H1 (cell line): ENCODE results near the gene FGD5. TPM values are rescaled to one million over a fixed set of nuclear protein-coding genes. Genes with fewer than 3 reads are reported as not detected.
A peak's percentile ranks its signal among the peaks of the same experiment; 100 is the strongest.

Experiments
- CTCF ChIA-PET: fragments of 300-600 bp; sonication (Branson Sonifier 250); formaldehyde crosslinking; loops from one replicate; lab custom pipeline; 2021; ENCODE audit not compliant: partially characterized antibody; lab: Charles Lee
- POLR2A ChIA-PET: fragments of 300-600 bp; sonication (Branson Sonifier 250); formaldehyde crosslinking; loops from one replicate; lab custom pipeline; 2021; ENCODE audit warnings: inconsistent platforms; ENCODE audit not compliant: partially characterized antibody; lab: Charles Lee
- DNase-seq, 2 experiments: peaks; one replicate each; pipeline versions ENCODE4 v3.0.0 to v3.0.0-alpha.2; 2010 to 2022; ENCODE audit warnings: low spot score in 2 of 2, low read depth in 1 of 2, mixed read lengths in 1 of 2
- FAIRE-seq: peaks from 2 replicates; lab custom pipeline; 2011; peaks lifted over from hg19 to GRCh38; lab: Jason Lieb, UNC
- H2AFZ ChIP-seq: 2 replicates; pipeline ENCODE4 v1.8.1; 2012; ENCODE audit warnings: low read length, inconsistent platforms
- H2AK5ac ChIP-seq: 2 replicates; pipeline ENCODE4 v1.6.1; 2013; ENCODE audit warnings: low read depth, low read length
- H2BK120ac ChIP-seq: replicated peaks from 2 replicates; pipeline ENCODE3; 2013; ENCODE audit warnings: low read depth, low read length, inconsistent platforms
- H2BK12ac ChIP-seq: 2 replicates; pipeline ENCODE4 v1.6.1; 2013; ENCODE audit warnings: low read depth, low read length
- H2BK15ac ChIP-seq: 2 replicates; pipeline ENCODE4 v1.6.1; 2013; ENCODE audit warnings: low read length
- H2BK20ac ChIP-seq: 2 replicates; pipeline ENCODE4 v1.6.1; 2013; ENCODE audit warnings: low read length
- H2BK5ac ChIP-seq: 2 replicates; pipeline ENCODE4 v1.6.1; 2013; ENCODE audit warnings: low read depth, low read length
- H3K14ac ChIP-seq: 2 replicates; pipeline ENCODE4 v1.6.1; 2013; ENCODE audit warnings: inconsistent platforms; ENCODE audit not compliant: insufficient read length
- H3K18ac ChIP-seq: 2 replicates; pipeline ENCODE4 v1.6.1; 2013; ENCODE audit warnings: low read length; ENCODE audit errors: extremely low read depth
- H3K23ac ChIP-seq: 2 replicates; pipeline ENCODE4 v1.6.1; 2013; ENCODE audit warnings: inconsistent platforms; ENCODE audit not compliant: insufficient read length
- H3K23me2 ChIP-seq: 2 replicates; pipeline ENCODE4 v1.6.1; 2013; ENCODE audit warnings: low read depth, low read length
- H3K27ac ChIP-seq: 2 replicates; pipeline ENCODE4 v1.6.1; 2011; ENCODE audit warnings: low read depth, low read length, inconsistent platforms
- H3K27me3 ChIP-seq, 4 experiments: replicated peaks in 1 of 4; 1 replicate in 1 of 4; 2 replicates in 3 of 4; pipeline versions ENCODE4 v1.6.1 to v1.8.1; 2011 to 2013; ENCODE audit warnings: low read length in 3 of 4, mild to moderate bottlenecking in 3 of 4, inconsistent platforms in 2 of 4, mixed read lengths in 2 of 4, moderate library complexity in 1 of 4; ENCODE audit not compliant: control insufficient read depth in 3 of 4, insufficient read depth in 3 of 4; ENCODE audit errors: extremely low read depth in 1 of 4
- H3K36me3 ChIP-seq, 4 experiments: 2 replicates each; pipeline versions ENCODE4 v1.6.1 to v1.8.1; 2011 to 2013; ENCODE audit warnings: mild to moderate bottlenecking in 4 of 4, low read length in 3 of 4, moderate library complexity in 2 of 4, control low read depth in 1 of 4, inconsistent platforms in 1 of 4; ENCODE audit not compliant: insufficient read depth in 4 of 4, control insufficient read depth in 2 of 4
- H3K4ac ChIP-seq: replicated peaks from 2 replicates; pipeline ENCODE3; 2013; ENCODE audit warnings: low read length, low read depth, mixed read lengths, inconsistent platforms; ENCODE audit not compliant: insufficient read length
- H3K4me1 ChIP-seq, 4 experiments: replicated peaks in 1 of 4; 1 replicate in 1 of 4; 2 replicates in 3 of 4; pipeline versions ENCODE4 v1.6.1 to v1.8.1; 2011 to 2013; ENCODE audit warnings: low read length in 3 of 4, inconsistent platforms in 2 of 4, mixed read lengths in 1 of 4; ENCODE audit not compliant: insufficient read depth in 4 of 4, control insufficient read depth in 3 of 4
- H3K4me2 ChIP-seq, 2 experiments: 2 replicates each; pipeline versions ENCODE4 v1.6.1 to v1.8.1; 2011 to 2013; ENCODE audit warnings: low read depth in 2 of 2, low read length in 2 of 2, control low read depth in 1 of 2, inconsistent platforms in 1 of 2, mild to moderate bottlenecking in 1 of 2; ENCODE audit not compliant: insufficient read depth in 1 of 2
- H3K4me3 ChIP-seq, 4 experiments: fragments of 200-600, 300-600 bp in 1 of 4; sonication (generic), shearing (Covaris generic), sonication (Bioruptor Twin) in 1 of 4; 2 replicates each; pipeline versions ENCODE4 v1.5.1 to v1.8.1; 2011 to 2016; ENCODE audit warnings: low read length in 4 of 4, low read depth in 3 of 4, control low read depth in 2 of 4, inconsistent platforms in 2 of 4, mild to moderate bottlenecking in 2 of 4, mixed read lengths in 1 of 4, moderate library complexity in 1 of 4; ENCODE audit not compliant: insufficient read depth in 2 of 4; ENCODE audit errors: extremely low read depth in 1 of 4
- H3K56ac ChIP-seq: replicated peaks from 2 replicates; pipeline ENCODE3; 2013; ENCODE audit warnings: low read depth, mild to moderate bottlenecking, mixed read lengths, low read length, inconsistent platforms; ENCODE audit not compliant: insufficient read length
- H3K79me1 ChIP-seq: 2 replicates; pipeline ENCODE4 v1.6.1; 2013; ENCODE audit warnings: low read depth, low read length, control low read depth
- H3K79me2 ChIP-seq, 2 experiments: 2 replicates each; pipeline versions ENCODE4 v1.6.1 to v1.8.1; 2012 to 2013; ENCODE audit warnings: low read length in 2 of 2, mild to moderate bottlenecking in 2 of 2, inconsistent platforms in 1 of 2; ENCODE audit not compliant: insufficient read depth in 2 of 2, control insufficient read depth in 1 of 2
- H3K9ac ChIP-seq, 4 experiments: replicated peaks in 1 of 4; 1 replicate in 1 of 4; 2 replicates in 3 of 4; pipeline versions ENCODE4 v1.6.1 to v1.8.1; 2011 to 2013; ENCODE audit warnings: low read depth in 3 of 4, low read length in 3 of 4, control low read depth in 2 of 4, mild to moderate bottlenecking in 2 of 4, moderate library complexity in 2 of 4, inconsistent platforms in 1 of 4; ENCODE audit errors: extremely low read depth in 1 of 4
- H3K9me3 ChIP-seq, 2 experiments: 2 replicates each; pipeline versions ENCODE4 v1.6.1 to v1.8.1; 2012 to 2013; ENCODE audit warnings: mild to moderate bottlenecking in 2 of 2, moderate library complexity in 2 of 2, control low read depth in 1 of 2, inconsistent platforms in 1 of 2, low read depth in 1 of 2, low read length in 1 of 2, mixed read lengths in 1 of 2; ENCODE audit not compliant: insufficient read depth in 2 of 2
- H4K20me1 ChIP-seq, 2 experiments: replicated peaks in 1 of 2; 2 replicates each; pipeline versions ENCODE3 to v1.8.1; 2011 to 2013; ENCODE audit warnings: inconsistent platforms in 2 of 2, low read length in 2 of 2, mild to moderate bottlenecking in 1 of 2; ENCODE audit not compliant: insufficient read depth in 2 of 2, control insufficient read depth in 1 of 2
- H4K5ac ChIP-seq: 2 replicates; pipeline ENCODE4 v1.6.1; 2013; ENCODE audit warnings: low read length, low read depth, mixed read lengths, inconsistent platforms; ENCODE audit not compliant: insufficient read length
- H4K8ac ChIP-seq: 2 replicates; pipeline ENCODE4 v1.8.0; 2013; ENCODE audit warnings: mild to moderate bottlenecking, moderate library complexity, low read length, inconsistent platforms; ENCODE audit not compliant: insufficient read depth; ENCODE audit errors: extremely low read depth
- H4K91ac ChIP-seq: replicated peaks from 2 replicates; pipeline ENCODE3; 2013; ENCODE audit warnings: low read length, mixed read lengths, inconsistent platforms; ENCODE audit not compliant: insufficient read length
- ASH2L ChIP-seq: fragments of 200-600, 300-600 bp; sonication (generic); IDR thresholded peaks from one replicate; pipeline ENCODE4 v1.7.1; 2017; ENCODE audit warnings: low read length
- CBX8 ChIP-seq: fragments of 300-800, 300-1000 bp; sonication (generic); IDR thresholded peaks from 2 replicates; pipeline ENCODE4 v1.7.1; 2016; ENCODE audit warnings: low read depth, low read length, borderline replicate concordance
- KDM1A ChIP-seq: fragments of 200-600, 300-600 bp; sonication (generic); IDR thresholded peaks from 2 replicates; pipeline ENCODE4 v1.7.1; 2016; ENCODE audit warnings: mild to moderate bottlenecking, low read length, borderline replicate concordance
- KDM5A ChIP-seq: fragments of 200-600 bp; IDR thresholded peaks from 2 replicates; pipeline ENCODE4 v1.7.1; 2012; ENCODE audit warnings: mild to moderate bottlenecking, low read length, inconsistent platforms, mixed read lengths
- RBBP5 ChIP-seq: IDR thresholded peaks from 2 replicates; pipeline ENCODE4 v1.7.1; 2012; ENCODE audit warnings: low read depth, mild to moderate bottlenecking, inconsistent platforms, low read length, moderate library complexity, borderline replicate concordance
- TAF1 ChIP-seq: IDR thresholded peaks from 2 replicates; pipeline ENCODE4 v1.6.1; 2011; ENCODE audit warnings: mild to moderate bottlenecking, low read depth, low read length
- TBP ChIP-seq: IDR thresholded peaks from 2 replicates; pipeline ENCODE4 v1.6.1; 2011; ENCODE audit warnings: low read depth, low read length, improper control_type of control experiment
- polyA plus RNA-seq, 7 experiments: library from polyadenylated mRNA; depleted of rRNA in 3 of 7; stranded (reverse) in 5 of 7; unstranded in 2 of 7; fragments of >200 nt in 5 of 7; fragments of 200-250 nt in 2 of 7; gene quantifications; 1 replicate in 5 of 7; 2 replicates in 1 of 7; 4 replicates in 1 of 7; pipeline versions ENCODE4 v1.2.1 to v1.2.3, GENCODE V29; 2011 to 2013; ENCODE audit warnings: missing spikeins in 2 of 7, mixed read lengths in 2 of 7
- total RNA-seq: library from RNA; stranded (reverse); fragmentation: NEBNext Ultra II Directional; extraction: Animal tissue kit (Norgen Biotek cat#: 25700); gene quantifications from 2 replicates; pipeline ENCODE4 v1.2.1, GENCODE V29; 2021

Gene FGD5
- total and polyA plus RNA-seq, 2 of the 8 experiments (the other 6 are each of a cell fraction or from before 2014, with no cell fraction given), result 4.7 to 14.3 TPM

DNA sequence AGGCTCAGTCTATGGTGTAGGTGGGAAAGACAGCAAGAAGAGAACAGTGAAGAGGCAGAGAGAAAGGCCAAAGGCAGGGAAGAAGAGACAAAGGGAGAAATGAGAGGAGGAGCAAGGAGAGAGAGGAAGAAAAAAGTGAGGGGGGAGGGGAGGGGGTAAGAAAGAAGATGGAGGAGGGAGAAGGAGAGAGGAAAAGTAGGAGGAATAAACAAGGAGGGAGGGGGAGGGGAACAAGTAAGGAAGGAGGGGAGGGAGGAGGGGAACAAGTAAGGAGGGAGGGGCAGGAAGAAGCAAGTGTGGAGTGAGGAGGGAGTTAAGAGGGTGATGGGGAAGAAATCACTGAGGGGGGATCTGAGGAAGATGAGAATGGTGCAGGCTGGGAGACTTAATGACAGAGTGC lies 45.5 kb upstream of the FGD5 start:
- Histone ChIP-seq H3K9ac (no peak overlapping the region), H3K23ac (no peak overlapping the region), H2BK120ac (no peak overlapping the region), H3K4me3 (no peak overlapping the region), H3K79me2 (no peaks in the 10 kb centered on the region), H3K36me3 (no peaks in the 10 kb centered on the region), H3K18ac (peak overlapping the region; percentile 78), H2BK5ac (0 out of 2 replicates have a peak overlapping the region, but pooled peaks have one; percentile 15), H2BK12ac (0 out of 2 replicates have a peak overlapping the region, but pooled peaks have one; percentile 87), H3K14ac (peak overlapping the region; percentile 37), H3K27me3 (no peaks in the 10 kb centered on the region), H2AFZ (peak overlapping the region; percentile 79), H3K23me2 (no peaks in the 10 kb centered on the region), H3K4ac (peak overlapping the region; percentile 49), H3K9me3 (no peaks in the 10 kb centered on the region), H4K91ac (peak overlapping the region; percentile 84), H4K20me1 (no peaks in the 10 kb centered on the region), H3K56ac (no peak overlapping the region), H2BK15ac (no peak overlapping the region), H3K27ac (no peak overlapping the region), H2BK20ac (peak overlapping the region; percentile 72; the same call in 1 of the 2 replicates), H2AK5ac (no peak overlapping the region), H3K79me1 (no peaks in the 10 kb centered on the region), H4K8ac (peak overlapping the region; percentile 90), H3K4me2 (peak overlapping the region; percentile 35 to 37), H4K5ac (peak overlapping the region; percentile 64), H3K4me1 (peaks cover 3 to 18% (median 14%) of the 10 kb centered on the region in 4 experiments)
- TF ChIP-seq KDM5A (no peak), CBX8 (no peak), KDM1A (peak; percentile 51; the same call in 1 of the 2 replicates), TAF1 (no peak), ASH2L (peak; percentile 24), RBBP5 (0 out of 2 replicates have a peak, but pooled peaks have one; percentile 32), TBP (no peak)
- ChIA-PET POLR2A (no interaction called here), CTCF (interaction anchor here (0.7 to 2.9 kb wide), 8 partner anchors 8 to 153 kb away, joined by 3 to 18 read pairs (median 4); partner anchors contain the start of gene C3orf20)
- FAIRE-seq, result no peak
- no peak for DNase-seq
